Stimulated activated CD8-positive, alpha-beta memory T cell treated with anti-CD3 and anti-CD28 coated beads, Interleukin-4, amount 100 ng/mL, for 1 hour (primary cell): ENCODE data around the gene RPS24.
A peak's percentile ranks its signal among the peaks of the same experiment; 100 is the strongest.

Experiments
- DNase-seq, 2 donors: peaks; one replicate each; pipeline ENCODE4 v3.0.0-alpha.2; 2020; ENCODE audit warnings: low read depth in 2 of 2, low spot score in 1 of 2

The RPS24 gene

GRCh38 chr10:78025685-78026364 lies 7.8 kb upstream of the RPS24 start:
- no peak for DNase-seq

- no peak for DNase-seq
These were observed 5.0 kb upstream of the RPS24 start for GRCh38 chr10:78028438-78029268.

GRCh38 chr10:78029269-78030226 lies 4.1 kb upstream of the RPS24 start, which contains the start of gene POLR3A:
Gene POLR3A, minus strand, starts transcription at chr10:78029515. Its CDS starts 108 bp downstream, at chr10:78029407.
- peak; percentile 79 to 82 for DNase-seq

GRCh38 chr10:78033387-78033636 lies 351 bp upstream of the RPS24 start:
- no peak for DNase-seq

GRCh38 chr10:78035025-78035424 lies 1.4 kb downstream of the RPS24 start:
- DNase-seq = no peak

GRCh38 chr10:78035437-78035836 lies 1.8 kb downstream of the RPS24 start:
- DNase-seq = no peak

- DNase-seq = no peak
These were observed 2.4 kb downstream of the RPS24 start for GRCh38 chr10:78035933-78036583.

- no peak for DNase-seq
These were observed 4.4 kb downstream of the RPS24 start for GRCh38 chr10:78038105-78038504.

- no peak for DNase-seq
These were observed 5.3 kb downstream of the RPS24 start for GRCh38 chr10:78038791-78039547.

GRCh38 chr10:78039743-78040142 lies 6.1 kb downstream of the RPS24 start:
- DNase-seq = no peak

GRCh38 chr10:78041170-78042057 lies 7.8 kb downstream of the RPS24 start:
- no peak for DNase-seq

GRCh38 chr10:78042058-78042751 lies 8.5 kb downstream of the RPS24 start:
- no peak for DNase-seq

- DNase-seq = no peak
These were observed 9.1 kb downstream of the RPS24 start for GRCh38 chr10:78042752-78043104.

GRCh38 chr10:78044179-78044578 lies 10.5 kb downstream of the RPS24 start:
- no peak for DNase-seq

GRCh38 chr10:78044699-78045098 lies 11.0 kb downstream of the RPS24 start:
- no peak for DNase-seq

- no peak for DNase-seq
These were observed 11.6 kb downstream of the RPS24 start for GRCh38 chr10:78045237-78045636.

GRCh38 chr10:78045856-78046255 lies 12.2 kb downstream of the RPS24 start:
- no peak for DNase-seq

- DNase-seq = no peak
These were observed 13.1 kb downstream of the RPS24 start for GRCh38 chr10:78046711-78047269.
